ENCODE measurements around the gene DNAH3.

- TF ChIP-seq ZNF274 (IDR thresholded peaks at IDR 0.05; ENCODE audit: borderline replicate concordance, extremely low read depth, low read length) (no peak), CTCF (IDR thresholded peaks at IDR 0.05; ENCODE audit: control extremely low read depth in 1 of 3, insufficient read depth in 1 of 3, low read depth in 1 of 3, low read length in 3 of 3) (no peak), POLR2A (IDR thresholded peaks at IDR 0.05; ENCODE audit: control extremely low read depth in 1 of 2, low read depth in 2 of 2, low read length in 2 of 2) (no peak), EGR1 (IDR thresholded peaks at IDR 0.05; ENCODE audit: borderline replicate concordance, low read depth, low read length) (no peak), POLR2AphosphoS5 (IDR thresholded peaks at IDR 0.05; ENCODE audit: low read depth, low read length) (no peak), SP1 (IDR thresholded peaks at IDR 0.05; ENCODE audit: low read depth, low read length) (no peak), MAX (IDR thresholded peaks at IDR 0.05) (no peak), BCL11A (IDR thresholded peaks at IDR 0.05; ENCODE audit: low read depth in 2 of 2, low read length in 2 of 2) (no peak), EP300 (IDR thresholded peaks at IDR 0.05; ENCODE audit: borderline replicate concordance in 1 of 2, low read depth in 2 of 2, low read length in 2 of 2) (no peak)
These were observed 75.4 kb downstream of the DNAH3 start for GRCh38 chr16:21075252-21075651.

Data from H1 (cell line).